PFSK-1 (cell line): Measurements from ENCODE around the gene DNAI7.

Experiments
- FOXP2 ChIP-seq: optimal IDR thresholded peaks from 2 replicates; pipeline ENCODE3; 2011; ENCODE audit warnings: borderline replicate concordance, control low read depth, inconsistent platforms; ENCODE audit not compliant: insufficient read depth; ENCODE audit errors: extremely low read length, extremely low read depth
- POLR2AphosphoS5 ChIP-seq: IDR thresholded peaks from 2 replicates; pipeline ENCODE4 v1.6.1; 2012; ENCODE audit warnings: low read depth, mild to moderate bottlenecking, control low read depth, low read length, moderate library complexity
- REST ChIP-seq, 2 experiments: IDR thresholded peaks; 2 replicates each; pipeline versions ENCODE4 v1.6.1 to v1.8.0; 2011 to 2012; ENCODE audit warnings: low read depth in 2 of 2, low read length in 2 of 2, control low read depth in 1 of 2, inconsistent platforms in 1 of 2, mild to moderate bottlenecking in 1 of 2, moderate library complexity in 1 of 2; ENCODE audit not compliant: insufficient read depth in 1 of 2
- SIN3A ChIP-seq: IDR thresholded peaks from 2 replicates; pipeline ENCODE4 v1.6.1; 2012; ENCODE audit warnings: mild to moderate bottlenecking, low read length, moderate library complexity, borderline replicate concordance; ENCODE audit not compliant: insufficient read depth
- TAF1 ChIP-seq: IDR thresholded peaks from 2 replicates; pipeline ENCODE4 v1.6.1; 2012; ENCODE audit warnings: low read length, control low read depth, borderline replicate concordance; ENCODE audit not compliant: insufficient read depth

Gene DNAI7

DNA sequence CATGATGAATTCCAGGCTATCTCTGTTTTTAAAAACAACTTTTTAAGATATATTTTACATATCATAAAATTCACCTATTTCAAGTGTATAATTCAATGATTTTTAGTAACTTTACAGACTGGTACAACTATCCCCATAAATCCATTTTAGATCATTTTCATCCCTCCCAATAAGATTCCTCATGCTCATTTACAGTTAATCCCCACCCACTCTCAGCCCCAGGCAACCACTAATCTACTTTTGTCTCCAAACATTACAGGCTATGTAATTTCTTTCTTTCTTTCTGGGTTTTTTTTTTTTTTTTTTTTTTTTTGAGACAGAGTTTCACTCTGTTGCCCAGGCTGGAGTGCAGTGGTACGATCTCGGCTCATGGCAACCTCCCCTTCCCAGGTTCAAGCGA is 81.3 kb downstream of the DNAI7 start:
- TF ChIP-seq SIN3A (no peak), REST (IDR thresholded peaks at IDR 0.05; ENCODE audit: insufficient read depth in 1 of 2, low read depth in 2 of 2, low read length in 2 of 2) (no peak)

DNA sequence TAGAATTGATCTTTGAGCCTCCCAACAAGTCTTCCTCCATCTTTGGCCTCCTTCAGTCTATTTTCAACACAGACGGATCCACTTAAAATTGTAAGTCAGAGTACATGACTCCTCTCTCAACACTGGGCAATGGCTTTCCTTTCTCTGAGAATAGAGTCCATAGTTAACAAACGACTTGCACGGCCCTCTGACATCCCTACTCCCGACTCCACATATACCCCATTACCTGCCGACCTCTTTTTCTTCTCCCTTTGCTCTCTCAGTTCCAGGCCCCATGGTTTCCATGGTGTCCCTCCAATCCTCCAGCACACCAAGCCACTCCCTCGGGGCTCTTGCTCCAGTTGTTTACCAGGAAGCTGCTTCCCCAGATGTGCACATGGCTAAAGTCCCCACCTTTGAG is 84.7 kb downstream of the DNAI7 start:
- TF ChIP-seq POLR2AphosphoS5: no peak
- TF ChIP-seq SIN3A: no peak
- no peak for TF ChIP-seq TAF1
- TF ChIP-seq REST (IDR thresholded peaks at IDR 0.05; ENCODE audit: insufficient read depth in 1 of 2, low read depth in 2 of 2, low read length in 2 of 2): no peak
- no peak for TF ChIP-seq FOXP2

DNA sequence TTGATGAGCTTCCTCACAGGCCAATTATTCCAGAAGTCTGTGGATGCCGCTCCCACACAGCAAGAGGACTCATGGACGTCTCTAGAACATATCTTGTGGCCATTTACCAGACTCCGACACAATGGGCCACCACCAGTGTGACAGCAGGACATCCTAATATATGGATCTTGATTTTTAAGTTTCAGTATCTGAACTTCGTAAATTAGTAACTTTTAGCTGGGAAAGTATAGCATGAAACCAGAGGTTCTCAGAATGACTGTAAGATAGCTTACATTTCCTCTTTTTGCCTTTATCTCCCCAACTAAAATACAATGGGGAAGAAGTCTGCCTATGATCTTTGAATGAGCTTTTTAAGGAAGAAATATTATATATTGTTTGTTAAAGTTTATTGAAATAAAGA is 87.0 kb downstream of the DNAI7 start:
- TF ChIP-seq REST (IDR thresholded peaks at IDR 0.05; ENCODE audit: insufficient read depth in 1 of 2, low read depth in 2 of 2, low read length in 2 of 2) (no peak), POLR2AphosphoS5 (no peak), TAF1 (no peak), FOXP2 (no peak), SIN3A (no peak)

- TF ChIP-seq POLR2AphosphoS5 (no peak), TAF1 (no peak), REST (IDR thresholded peaks at IDR 0.05; ENCODE audit: insufficient read depth in 1 of 2, low read depth in 2 of 2, low read length in 2 of 2) (no peak), FOXP2 (no peak), SIN3A (no peak)
These were observed 88.1 kb downstream of the DNAI7 start for GRCh38 chr12:25106818-25107217.

GRCh38 chr12:25102402-25102801 is 92.6 kb downstream of the DNAI7 start:
- TF ChIP-seq REST (IDR thresholded peaks at IDR 0.05; ENCODE audit: insufficient read depth in 1 of 2, low read depth in 2 of 2, low read length in 2 of 2) (no peak), POLR2AphosphoS5 (no peak), TAF1 (no peak), FOXP2 (no peak), SIN3A (no peak)
